ENCODE measurements around the gene GPR152.

DNA sequence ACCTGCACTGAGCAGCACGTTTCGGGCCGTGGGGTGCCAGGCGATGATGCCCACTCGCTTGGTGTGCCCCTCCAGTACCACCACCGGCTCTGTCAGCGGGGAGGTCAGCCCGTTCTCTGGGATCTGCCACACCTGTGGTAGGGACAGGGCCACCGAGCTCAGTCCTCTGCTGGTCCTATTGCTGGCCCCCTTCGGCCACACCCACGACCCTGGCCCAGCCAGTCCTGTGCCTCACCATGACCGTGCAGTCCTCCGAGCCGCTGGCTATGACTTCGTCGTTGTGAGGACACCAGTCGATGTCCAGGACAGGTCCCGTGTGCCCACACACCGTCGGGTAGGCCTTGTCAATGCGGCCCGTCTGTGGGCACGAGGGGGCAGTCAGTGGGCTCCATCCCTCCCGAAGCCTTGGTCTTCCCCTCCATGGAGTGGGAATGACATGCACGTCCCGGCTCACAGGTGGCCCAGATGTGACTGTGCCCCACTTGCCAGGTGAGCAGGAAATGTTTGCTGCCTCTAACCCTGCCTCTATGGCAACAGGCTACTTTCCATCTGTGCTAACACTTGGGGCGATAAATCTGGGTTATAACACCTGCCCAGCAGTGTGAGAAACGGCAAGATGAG is 10.7 kb downstream of the GPR152 start:
- TF ChIP-seq, protein P1, sequence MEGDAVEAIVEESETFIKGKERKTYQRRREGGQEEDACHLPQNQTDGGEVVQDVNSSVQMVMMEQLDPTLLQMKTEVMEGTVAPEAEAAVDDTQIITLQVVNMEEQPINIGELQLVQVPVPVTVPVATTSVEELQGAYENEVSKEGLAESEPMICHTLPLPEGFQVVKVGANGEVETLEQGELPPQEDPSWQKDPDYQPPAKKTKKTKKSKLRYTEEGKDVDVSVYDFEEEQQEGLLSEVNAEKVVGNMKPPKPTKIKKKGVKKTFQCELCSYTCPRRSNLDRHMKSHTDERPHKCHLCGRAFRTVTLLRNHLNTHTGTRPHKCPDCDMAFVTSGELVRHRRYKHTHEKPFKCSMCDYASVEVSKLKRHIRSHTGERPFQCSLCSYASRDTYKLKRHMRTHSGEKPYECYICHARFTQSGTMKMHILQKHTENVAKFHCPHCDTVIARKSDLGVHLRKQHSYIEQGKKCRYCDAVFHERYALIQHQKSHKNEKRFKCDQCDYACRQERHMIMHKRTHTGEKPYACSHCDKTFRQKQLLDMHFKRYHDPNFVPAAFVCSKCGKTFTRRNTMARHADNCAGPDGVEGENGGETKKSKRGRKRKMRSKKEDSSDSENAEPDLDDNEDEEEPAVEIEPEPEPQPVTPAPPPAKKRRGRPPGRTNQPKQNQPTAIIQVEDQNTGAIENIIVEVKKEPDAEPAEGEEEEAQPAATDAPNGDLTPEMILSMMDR (IDR thresholded peaks at IDR 0.05; ENCODE audit: low read length), result no peak
- TF ChIP-seq EZH2 (optimal IDR thresholded peaks at IDR 0.05; ENCODE audit: low read depth, low read length), result no peak
